ENCODE data around the gene PTPRD.

Gene PTPRD

GRCh38 chr9:10048994-10049393, 563.8 kb downstream of the PTPRD start:
- DNase-seq (ENCODE audit: low read depth) = no peak
- H3K4me3 ChIP-seq (ENCODE audit: low read depth, low read length) = no peak overlapping the region
- TF ChIP-seq CTCF (IDR thresholded peaks at IDR 0.05; ENCODE audit: insufficient read depth, low read depth, low read length, missing control alignments) = no peak

GRCh38 chr9:10045598-10045997, 567.2 kb downstream of the PTPRD start:
- no peak for TF ChIP-seq CTCF (IDR thresholded peaks at IDR 0.05; ENCODE audit: insufficient read depth, low read depth, low read length, missing control alignments)
- DNase-seq (ENCODE audit: low read depth) = no peak

GRCh38 chr9:10041726-10042229, 571.0 kb downstream of the PTPRD start:
- no peak overlapping the region for H3K4me3 ChIP-seq (ENCODE audit: low read depth, low read length)
- no peak for TF ChIP-seq CTCF (IDR thresholded peaks at IDR 0.05; ENCODE audit: insufficient read depth, low read depth, low read length, missing control alignments)
- no peak for DNase-seq (ENCODE audit: low read depth)

More at GRCh38 chr9:10045598-10045997, 567.2 kb downstream of the PTPRD start:
- H3K4me3 ChIP-seq (ENCODE audit: low read depth, low read length) = no peak overlapping the region

- no peak for TF ChIP-seq CTCF (IDR thresholded peaks at IDR 0.05; ENCODE audit: insufficient read depth, low read depth, low read length, missing control alignments)
- no peak overlapping the region for H3K4me3 ChIP-seq (ENCODE audit: low read depth, low read length)
Observed at GRCh38 chr9:10036095-10036494, 576.7 kb downstream of the PTPRD start.

GRCh38 chr9:10032166-10032565, 580.6 kb downstream of the PTPRD start:
- no peak overlapping the region for H3K4me3 ChIP-seq (ENCODE audit: low read depth, low read length)
- TF ChIP-seq CTCF (IDR thresholded peaks at IDR 0.05; ENCODE audit: insufficient read depth, low read depth, low read length, missing control alignments) = no peak
- DNase-seq (ENCODE audit: low read depth) = no peak

More at GRCh38 chr9:10036095-10036494, 576.7 kb downstream of the PTPRD start:
- DNase-seq (ENCODE audit: low read depth) = no peak

GRCh38 chr9:10026443-10026984, 586.3 kb downstream of the PTPRD start:
- TF ChIP-seq CTCF (IDR thresholded peaks at IDR 0.05; ENCODE audit: insufficient read depth, low read depth, low read length, missing control alignments) = no peak
- no peak for DNase-seq (ENCODE audit: low read depth)
- no peak overlapping the region for H3K4me3 ChIP-seq (ENCODE audit: low read depth, low read length)

- TF ChIP-seq CTCF (IDR thresholded peaks at IDR 0.05; ENCODE audit: insufficient read depth, low read depth, low read length, missing control alignments) = no peak
- no peak overlapping the region for H3K4me3 ChIP-seq (ENCODE audit: low read depth, low read length)
- no peak for DNase-seq (ENCODE audit: low read depth)
Observed at GRCh38 chr9:10015755-10016154, 597.0 kb downstream of the PTPRD start.
